CD4-positive, alpha-beta T cell (primary cell): Measurements from ENCODE around the gene DUSP2. TPM values are rescaled to one million over a fixed set of nuclear protein-coding genes. Genes with fewer than 3 reads are reported as not detected.
A peak's percentile ranks its signal among the peaks of the same experiment; 100 is the strongest.

ENCODE experiments used
- ATAC-seq: fragments of 200-7000 bp; cut with Tn5 transposase; one replicate; pipeline ENCODE4 v1.10.0; 2022; ENCODE audit warnings: mild to moderate bottlenecking; ENCODE audit not compliant: poor library complexity
- CTCF ChIA-PET: fragments of 350-600 bp; sonication (Branson Sonifier 250); formaldehyde crosslinking; loops from one replicate; lab custom pipeline; 2021; ENCODE audit warnings: antibody characterized with exemption, inconsistent platforms; lab: Charles Lee
- POLR2A ChIA-PET: fragments of 350-600 bp; sonication (Branson Sonifier 250); formaldehyde crosslinking; loops from one replicate; lab custom pipeline; 2021; ENCODE audit warnings: antibody characterized with exemption, inconsistent platforms; lab: Charles Lee
- DNase-seq, 14 experiments: peaks; one replicate each; pipeline ENCODE4 v3.0.0-alpha.2; 2013 to 2020; ENCODE audit warnings: mixed read lengths in 2 of 14
- H3K27ac ChIP-seq, 2 donors: one replicate each; pipeline versions ENCODE4 v1.5.1 to v1.7.0; 2013; ENCODE audit warnings: low read length in 2 of 2, low read depth in 1 of 2, mild to moderate bottlenecking in 1 of 2
- H3K27me3 ChIP-seq, 2 experiments: 1 replicate in 1 of 2; 2 replicates in 1 of 2; pipeline versions ENCODE4 v1.6.1 to v1.7.0; 2013; ENCODE audit warnings: low read length in 2 of 2, control low read depth in 1 of 2, mild to moderate bottlenecking in 1 of 2, moderate library complexity in 1 of 2; ENCODE audit not compliant: insufficient read depth in 2 of 2, control insufficient read depth in 1 of 2
- H3K36me3 ChIP-seq: one replicate; pipeline ENCODE4 v1.6.1; 2013; ENCODE audit warnings: low read length, control low read depth; ENCODE audit not compliant: insufficient read depth
- H3K4me1 ChIP-seq: one replicate; pipeline ENCODE4 v1.6.1; 2013; ENCODE audit warnings: low read length, control low read depth; ENCODE audit not compliant: insufficient read depth
- H3K4me3 ChIP-seq: one replicate; pipeline ENCODE4 v1.5.1; 2013; ENCODE audit warnings: mild to moderate bottlenecking, low read length, moderate library complexity
- H3K9me3 ChIP-seq, 2 experiments: 1 replicate in 1 of 2; 2 replicates in 1 of 2; pipeline versions ENCODE4 v1.6.1 to v1.7.0; 2013; ENCODE audit warnings: low read length in 2 of 2, mild to moderate bottlenecking in 2 of 2, control low read depth in 1 of 2, moderate library complexity in 1 of 2; ENCODE audit not compliant: control insufficient read depth in 1 of 2, insufficient read depth in 1 of 2
- H3K27ac Mint-ChIP-seq: one replicate; pipeline ENCODE4 v1.8.0; 2020; ENCODE audit warnings: mixed read lengths
- H3K27me3 Mint-ChIP-seq: one replicate; pipeline ENCODE4 v1.8.0; 2021; ENCODE audit warnings: mixed read lengths
- H3K36me3 Mint-ChIP-seq: one replicate; pipeline ENCODE4 v1.8.0; 2021; ENCODE audit warnings: low read depth, mixed read lengths
- H3K4me1 Mint-ChIP-seq: one replicate; pipeline ENCODE4 v1.8.0; 2021; ENCODE audit warnings: low read depth, mixed read lengths
- H3K4me3 Mint-ChIP-seq: one replicate; pipeline ENCODE4 v1.8.0; 2020; ENCODE audit warnings: mild to moderate bottlenecking, mixed read lengths
- H3K9me3 Mint-ChIP-seq: one replicate; pipeline ENCODE4 v1.8.0; 2020; ENCODE audit warnings: mixed read lengths
- CTCF ChIP-seq: fragments of 200-600 bp; IDR thresholded peaks from one replicate; pipeline ENCODE4 v1.8.0; 2022; ENCODE audit warnings: antibody characterized with exemption, mild to moderate bottlenecking
- intact Hi-C, 2 experiments: fragments of 100-400 bp; cut with DNase I in 1 of 2; cut with micrococcal nuclease in 1 of 2; formaldehyde crosslinking; loops; one replicate each; pipeline versions ENCODE4 v1.15.1 to v1.9.0; 2023 to 2025; cut with DNase I, micrococcal nuclease
- total RNA-seq, 174 experiments: library from RNA in 2 of 174; stranded (reverse) in 2 of 174; gene quantifications; one replicate each; pipeline ENCODE4 v1.2.3 and lab custom pipeline; 2021 to 2026

The DUSP2 gene
- total RNA-seq, 2 experiments from 2014 or later, result 728 to 730 TPM

DNA sequence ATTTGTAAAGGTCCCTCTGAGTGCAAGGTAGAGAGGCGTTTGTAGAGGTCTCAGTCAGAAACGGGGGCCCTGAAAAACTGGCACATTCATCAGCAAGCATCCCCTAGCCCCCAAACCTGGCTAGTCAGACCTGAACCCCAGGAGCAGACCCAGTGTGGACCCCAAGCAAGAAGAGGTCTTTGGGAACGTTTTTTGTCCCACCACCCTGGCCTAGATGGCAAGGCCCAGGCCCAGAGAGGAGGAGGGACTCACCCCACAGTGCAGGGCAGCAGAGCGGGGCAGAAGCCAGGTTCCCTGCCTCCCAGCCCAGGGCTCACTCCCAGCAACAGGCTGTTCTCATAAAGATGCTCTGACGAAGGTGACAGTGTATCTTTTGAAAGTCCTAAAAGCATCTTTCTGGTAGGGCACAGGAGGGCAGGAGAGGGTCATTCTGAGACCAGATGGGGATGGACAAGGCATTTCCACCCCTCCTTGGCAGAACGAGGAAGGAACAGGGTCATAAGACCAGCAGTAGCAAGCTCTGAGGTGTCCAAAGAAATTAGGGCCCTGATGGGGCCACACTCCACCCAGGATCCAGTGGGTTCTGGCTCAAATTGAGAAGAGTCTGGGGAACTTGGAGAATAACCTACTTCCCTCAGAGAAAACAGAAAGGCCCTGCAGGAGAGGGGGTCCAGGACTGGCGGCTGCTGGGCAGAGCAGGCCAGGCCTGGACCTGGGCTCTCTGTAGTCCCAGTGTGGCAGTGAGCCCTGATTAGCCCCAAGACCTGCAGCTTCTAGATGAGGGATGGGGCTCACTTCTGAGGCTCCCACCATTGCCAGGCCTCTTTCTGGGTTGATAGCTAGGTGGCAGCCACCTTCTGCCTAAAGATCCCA lies 47.1 kb downstream of the DUSP2 start:
- H3K4me1 ChIP-seq, result no peaks in the 10 kb centered on the region
- peak in 2 of 14 experiments; percentile 6 to 13 for DNase-seq
- no peaks in the 10 kb centered on the region for H3K27me3 ChIP-seq
- Mint-ChIP-seq H3K4me1 (no peaks in the 10 kb centered on the region), H3K27me3 (no peaks in the 10 kb centered on the region), H3K9me3 (no peaks in the 10 kb centered on the region), H3K36me3 (no peaks in the 10 kb centered on the region), H3K27ac (no peak overlapping the region), H3K4me3 (no peak overlapping the region)
- H3K36me3 ChIP-seq, result no peaks in the 10 kb centered on the region
- ATAC-seq, result no peak
- no peaks in the 10 kb centered on the region for H3K9me3 ChIP-seq
- CTCF ChIA-PET, result interaction anchor here (0.7 kb wide), 1 partner anchor 76 kb away, joined by 3 read pairs; no protein-coding TSS in a partner anchor
- H3K27ac ChIP-seq, result no peak overlapping the region
- no peak for TF ChIP-seq CTCF
- POLR2A ChIA-PET, result no interaction called here
- no peak overlapping the region for H3K4me3 ChIP-seq
- intact Hi-C loops, result no loop called here

DNA sequence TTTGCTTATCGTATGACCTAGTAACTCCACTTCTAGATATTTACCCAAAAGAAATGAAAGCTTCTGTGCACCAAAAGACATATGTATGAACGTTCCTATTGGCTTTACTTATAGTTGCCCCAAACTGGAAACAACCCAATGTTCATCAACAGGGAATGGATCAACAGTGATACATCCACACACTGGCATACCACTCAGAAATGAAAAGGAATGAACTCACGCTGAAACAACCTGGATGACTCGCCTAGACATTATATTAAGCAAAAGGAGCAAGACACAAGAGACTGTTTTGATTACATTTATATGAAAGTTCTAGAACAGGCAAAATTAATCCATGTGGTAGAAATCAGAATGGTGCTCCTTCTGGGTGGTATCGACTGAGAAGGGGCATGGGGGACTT lies 47.8 kb downstream of the DUSP2 start:
- no peaks in the 10 kb centered on the region for H3K9me3 Mint-ChIP-seq
- CTCF ChIA-PET, result no interaction called here

DNA sequence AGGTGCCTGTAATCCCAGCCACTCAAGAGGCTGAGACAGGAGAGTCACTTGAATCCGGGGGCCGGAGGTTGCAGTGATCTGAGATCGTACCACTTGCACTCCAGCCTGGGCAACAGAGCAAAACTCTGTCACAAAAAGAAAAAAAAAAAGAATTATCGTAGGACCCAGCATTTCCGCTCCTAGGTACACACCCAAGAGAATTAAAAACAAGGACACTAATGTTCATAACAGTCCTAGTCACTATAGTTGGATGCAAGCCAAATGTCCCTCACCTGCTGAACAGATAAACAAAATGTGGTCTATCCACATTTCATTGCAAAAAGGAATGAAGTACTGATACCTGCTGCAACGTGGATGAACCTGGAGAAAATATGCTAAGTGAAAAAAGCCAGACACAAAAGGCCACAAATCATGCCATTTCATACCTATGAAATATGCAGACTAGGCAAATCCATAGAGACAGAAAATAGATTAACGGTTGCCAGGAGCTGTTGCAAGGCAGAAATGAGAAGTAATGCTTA lies 50.1 kb downstream of the DUSP2 start:
- Histone ChIP-seq H3K27me3 (no peaks in the 10 kb centered on the region), H3K4me3 (no peak overlapping the region), H3K4me1 (no peaks in the 10 kb centered on the region), H3K9me3 (no peaks in the 10 kb centered on the region), H3K27ac (no peak overlapping the region), H3K36me3 (no peaks in the 10 kb centered on the region)
- no peak for TF ChIP-seq CTCF
- ChIA-PET CTCF (no interaction called here), POLR2A (no interaction called here)
- Mint-ChIP-seq H3K4me1 (no peaks in the 10 kb centered on the region), H3K36me3 (no peaks in the 10 kb centered on the region), H3K27ac (no peak overlapping the region), H3K9me3 (no peaks in the 10 kb centered on the region), H3K4me3 (no peak overlapping the region), H3K27me3 (no peaks in the 10 kb centered on the region)
- intact Hi-C loops, result no loop called here
- DNase-seq (no peak), ATAC-seq (no peak)

More for the DNA sequence above, 47.8 kb downstream of the DUSP2 start:
- no peaks in the 10 kb centered on the region for H3K4me1 Mint-ChIP-seq
- POLR2A ChIA-PET, result no interaction called here
- no peaks in the 10 kb centered on the region for H3K36me3 Mint-ChIP-seq
- H3K27ac Mint-ChIP-seq, result no peak overlapping the region
- Histone ChIP-seq H3K27me3 (no peaks in the 10 kb centered on the region), H3K4me3 (no peak overlapping the region), H3K27ac (no peak overlapping the region), H3K36me3 (no peaks in the 10 kb centered on the region), H3K4me1 (no peaks in the 10 kb centered on the region), H3K9me3 (no peaks in the 10 kb centered on the region)
- H3K4me3 Mint-ChIP-seq, result no peak overlapping the region
- H3K27me3 Mint-ChIP-seq, result no peaks in the 10 kb centered on the region
- DNase-seq (no peak), ATAC-seq (no peak)
- intact Hi-C loops, result no loop called here
- TF ChIP-seq CTCF, result no peak
